Keratinocyte (primary cell): ENCODE data around the gene TPPP3. TPM values are rescaled to one million over a fixed set of nuclear protein-coding genes. Genes with fewer than 3 reads are reported as not detected.
"Not testable (repeated sequence)": the region's sequence is repeated elsewhere in the genome, so short reads cannot be mapped to it uniquely, and the experiment has no call there.

Source experiments
- DNase-seq: peaks from one replicate; pipeline ENCODE4 v3.0.0-alpha.2; 2011; ENCODE audit warnings: low read depth, missing footprints, low spot score
- FAIRE-seq: peaks from 2 replicates; lab custom pipeline; 2011; peaks lifted over from hg19 to GRCh38; lab: Jason Lieb, UNC
- H2AFZ ChIP-seq: 2 replicates; pipeline ENCODE4 v1.6.0; 2012; ENCODE audit warnings: low read length, control low read depth, inconsistent platforms; ENCODE audit not compliant: control insufficient read depth
- H3K27ac ChIP-seq: 2 replicates; pipeline ENCODE4 v1.5.1; 2011; ENCODE audit warnings: low read length; ENCODE audit not compliant: control insufficient read depth, insufficient read depth
- H3K27me3 ChIP-seq: 3 replicates; pipeline ENCODE4 v1.6.0; 2011; ENCODE audit warnings: low read length; ENCODE audit not compliant: control insufficient read depth, insufficient read depth; ENCODE audit errors: extremely low read depth
- H3K36me3 ChIP-seq, 2 experiments: 2 replicates in 1 of 2; 3 replicates in 1 of 2; pipeline ENCODE4 v1.5.1; 2011; ENCODE audit warnings: low read length in 2 of 2, mild to moderate bottlenecking in 1 of 2; ENCODE audit not compliant: control insufficient read depth in 2 of 2, insufficient read depth in 2 of 2; ENCODE audit errors: extremely low read depth in 1 of 2
- H3K4me1 ChIP-seq: 3 replicates; pipeline ENCODE4 v1.5.1; 2011; ENCODE audit warnings: low read length; ENCODE audit not compliant: control insufficient read depth, insufficient read depth; ENCODE audit errors: extremely low read depth
- H3K4me2 ChIP-seq: 3 replicates; pipeline ENCODE4 v1.6.0; 2011; ENCODE audit warnings: low read depth, low read length; ENCODE audit not compliant: control insufficient read depth, insufficient read depth; ENCODE audit errors: extremely low read depth
- H3K4me3 ChIP-seq, 3 experiments: fragments of 200-600 bp in 1 of 3; sonication (generic) in 1 of 3; 2 replicates in 2 of 3; 3 replicates in 1 of 3; pipeline ENCODE4 v1.5.1; 2011 to 2016; ENCODE audit warnings: low read length in 3 of 3, mild to moderate bottlenecking in 3 of 3, control low read depth in 2 of 3, inconsistent platforms in 1 of 3, low read depth in 1 of 3, mixed read lengths in 1 of 3, mixed run types in 1 of 3, moderate library complexity in 1 of 3; ENCODE audit not compliant: control insufficient read depth in 2 of 3, insufficient read depth in 2 of 3; ENCODE audit errors: extremely low read depth in 1 of 3
- H3K79me2 ChIP-seq: 2 replicates; pipeline ENCODE4 v1.6.0; 2012; ENCODE audit warnings: low read length; ENCODE audit not compliant: control insufficient read depth, insufficient read depth
- H3K9ac ChIP-seq: 3 replicates; pipeline ENCODE4 v1.6.0; 2011; ENCODE audit warnings: low read length; ENCODE audit not compliant: control insufficient read depth, insufficient read depth; ENCODE audit errors: extremely low read depth
- H3K9me1 ChIP-seq: 3 replicates; pipeline ENCODE4 v1.6.0; 2011; ENCODE audit warnings: low read length; ENCODE audit not compliant: control insufficient read depth, insufficient read depth; ENCODE audit errors: extremely low read depth
- H3K9me3 ChIP-seq: 2 replicates; pipeline ENCODE4 v1.5.1; 2012; ENCODE audit warnings: low read depth, low read length; ENCODE audit not compliant: control insufficient read depth
- H4K20me1 ChIP-seq: 3 replicates; pipeline ENCODE4 v1.6.0; 2011; ENCODE audit warnings: low read length; ENCODE audit not compliant: control insufficient read depth, insufficient read depth; ENCODE audit errors: extremely low read depth
- EZH2 ChIP-seq: IDR thresholded peaks from one replicate; pipeline ENCODE4 v1.6.1; 2012; ENCODE audit warnings: inconsistent platforms, mild to moderate bottlenecking, low read length, moderate library complexity
- dilution Hi-C: fragments of 300-500 bp; cut with MboI; formaldehyde crosslinking; loops from one replicate; pipeline ENCODE4 v1.7.0; 2020; ENCODE audit warnings: low sequenced_read_pairs; ENCODE audit not compliant: extremely low pct_ligation_motif_present
- polyA plus RNA-seq, 5 experiments: library from polyadenylated mRNA; depleted of rRNA in 3 of 5; stranded (reverse) in 3 of 5; stranded (forward) in 1 of 5; unstranded in 1 of 5; fragments of >200 nt; gene quantifications; 1 replicate in 1 of 5; 2 replicates in 3 of 5; 3 replicates in 1 of 5; pipeline versions ENCODE4 v1.2.1 to v1.2.3, GENCODE V29; 2011 to 2012; ENCODE audit warnings: missing spikeins in 2 of 5, low read depth in 1 of 5, low replicate concordance in 1 of 5
- TF ChIP-seq, protein P1 (sequence below), 3 experiments: IDR thresholded peaks in 1 of 3; conservative IDR thresholded peaks in 1 of 3; optimal IDR thresholded peaks in 1 of 3; 2 replicates in 2 of 3; 3 replicates in 1 of 3; pipeline versions ENCODE3 to v1.5.1; 2011; ENCODE audit warnings: low read length in 3 of 3, mild to moderate bottlenecking in 3 of 3, moderate library complexity in 2 of 3, control low read depth in 1 of 3, inconsistent platforms in 1 of 3; ENCODE audit not compliant: insufficient read depth in 2 of 3; ENCODE audit errors: extremely low read depth in 1 of 3

The TPPP3 gene
- polyA plus RNA-seq, 1 donor (not counting 4 experiments of a cell fraction or from before 2014, with no cell fraction given), result 0.96 TPM

DNA sequence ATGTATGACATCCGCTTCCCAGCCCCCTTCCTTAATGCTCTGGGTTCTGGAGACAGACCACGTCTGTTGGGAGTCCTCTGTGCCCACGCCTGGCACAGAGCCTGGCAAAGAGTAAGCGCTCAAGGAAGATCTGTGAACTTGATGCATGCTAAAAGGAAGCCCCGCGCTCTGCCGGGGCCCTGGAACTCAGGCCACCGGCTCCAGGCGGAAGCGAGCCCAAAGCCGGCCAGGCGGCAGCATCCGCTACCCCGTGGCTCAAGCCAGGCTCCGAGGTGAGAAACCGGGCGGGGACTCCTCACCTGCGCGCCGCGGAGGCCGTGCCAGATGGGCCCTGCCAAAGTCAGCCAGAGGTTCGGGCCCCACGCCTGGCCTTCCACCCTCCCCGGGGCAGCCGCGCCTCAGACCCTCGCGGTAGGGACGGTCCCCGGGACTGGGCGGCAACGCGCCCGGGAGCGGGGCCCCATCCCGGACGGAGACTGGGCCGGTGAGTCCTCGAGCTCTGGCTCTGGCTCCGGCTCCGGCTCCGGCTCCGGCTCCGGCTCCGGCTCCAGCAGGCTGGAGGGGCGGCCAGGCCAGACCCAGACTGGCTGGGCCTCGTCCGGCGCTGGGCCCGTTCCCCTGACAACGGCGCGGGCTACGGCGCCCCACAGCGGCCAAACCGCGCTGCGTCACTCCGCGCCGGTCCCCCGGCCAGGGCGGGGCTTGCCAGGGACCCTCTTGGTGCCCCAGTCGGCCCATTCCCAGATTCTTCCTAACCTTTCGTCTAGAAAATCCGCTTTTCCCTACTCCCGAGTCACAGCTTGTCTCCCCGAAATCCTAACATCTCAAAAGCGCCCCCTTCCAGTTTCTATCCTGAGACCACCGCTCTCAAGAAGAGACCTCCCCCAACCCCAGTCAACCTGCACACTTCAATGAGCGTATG, 22.8 kb upstream of the TPPP3 start, which contains the start of gene ZDHHC1:
Gene ZDHHC1 (minus strand): TSS at position 606 of the 922 bp plus-strand sequence. CDS start 8,702 bp downstream, outside the sequence.
- H3K4me3 ChIP-seq, result peak within 1 kb of the TSS; percentile 70 to 76 (median 72)
- H3K27ac ChIP-seq, result peak within 1 kb of the TSS; percentile 68
- DNase-seq (no peak), FAIRE-seq (no peak)
- H4K20me1 ChIP-seq, result no peaks in the 10 kb centered on the region
- peak within 1 kb of the TSS; percentile 83 for H2AFZ ChIP-seq
- no peak for TF ChIP-seq EZH2
- TF ChIP-seq, protein P1, sequence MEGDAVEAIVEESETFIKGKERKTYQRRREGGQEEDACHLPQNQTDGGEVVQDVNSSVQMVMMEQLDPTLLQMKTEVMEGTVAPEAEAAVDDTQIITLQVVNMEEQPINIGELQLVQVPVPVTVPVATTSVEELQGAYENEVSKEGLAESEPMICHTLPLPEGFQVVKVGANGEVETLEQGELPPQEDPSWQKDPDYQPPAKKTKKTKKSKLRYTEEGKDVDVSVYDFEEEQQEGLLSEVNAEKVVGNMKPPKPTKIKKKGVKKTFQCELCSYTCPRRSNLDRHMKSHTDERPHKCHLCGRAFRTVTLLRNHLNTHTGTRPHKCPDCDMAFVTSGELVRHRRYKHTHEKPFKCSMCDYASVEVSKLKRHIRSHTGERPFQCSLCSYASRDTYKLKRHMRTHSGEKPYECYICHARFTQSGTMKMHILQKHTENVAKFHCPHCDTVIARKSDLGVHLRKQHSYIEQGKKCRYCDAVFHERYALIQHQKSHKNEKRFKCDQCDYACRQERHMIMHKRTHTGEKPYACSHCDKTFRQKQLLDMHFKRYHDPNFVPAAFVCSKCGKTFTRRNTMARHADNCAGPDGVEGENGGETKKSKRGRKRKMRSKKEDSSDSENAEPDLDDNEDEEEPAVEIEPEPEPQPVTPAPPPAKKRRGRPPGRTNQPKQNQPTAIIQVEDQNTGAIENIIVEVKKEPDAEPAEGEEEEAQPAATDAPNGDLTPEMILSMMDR (optimal IDR thresholded peaks at IDR 0.05 in 1 of 3, IDR thresholded peaks at IDR 0.05 in 1 of 3, conservative IDR thresholded peaks at IDR 0.05 in 1 of 3; ENCODE audit: extremely low read depth in 1 of 3, insufficient read depth in 2 of 3, low read length in 3 of 3), result peak; percentile 37 to 91 (median 77)
- H3K79me2 ChIP-seq, result no peaks in the 10 kb centered on the region
- no peaks in the 10 kb centered on the region for H3K27me3 ChIP-seq
- no peaks in the 10 kb centered on the region for H3K36me3 ChIP-seq
- H3K9me3 ChIP-seq, result no peaks in the 10 kb centered on the region
- H3K4me2 ChIP-seq, result peak within 1 kb of the TSS; percentile 90
- peak within 1 kb of the TSS; percentile 83 for H3K9ac ChIP-seq
- dilution Hi-C loops, result no loop called here
- H3K9me1 ChIP-seq, result no peaks in the 10 kb centered on the region
- H3K4me1 ChIP-seq, result peaks cover 6% of the 10 kb centered on the region

DNA sequence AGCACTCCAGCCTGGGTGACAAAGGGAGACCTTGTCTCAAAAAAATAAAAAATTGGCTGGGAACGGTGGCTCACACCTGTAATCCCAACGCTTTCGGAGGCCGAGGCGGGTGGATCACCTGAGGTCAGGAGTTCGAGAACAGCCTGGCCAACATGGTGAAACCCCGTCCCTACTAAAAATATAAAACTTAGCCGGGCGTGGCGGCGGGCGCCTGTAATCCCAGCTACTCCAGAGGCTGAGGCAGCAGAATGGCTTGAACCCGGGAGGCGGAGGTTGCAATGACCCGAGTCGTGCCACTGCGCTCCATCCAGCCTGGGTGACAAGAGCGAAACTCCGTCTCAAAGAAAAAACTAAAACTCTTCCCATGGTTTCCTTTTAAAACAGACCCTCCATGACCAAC, 22.1 kb upstream of the TPPP3 start:
- H4K20me1 ChIP-seq, H2AFZ ChIP-seq, FAIRE-seq, dilution Hi-C loops, H3K27me3 ChIP-seq, H3K36me3 ChIP-seq, H3K9me3 ChIP-seq, H3K79me2 ChIP-seq, H3K9me1 ChIP-seq, DNase-seq, H3K4me1 ChIP-seq: not testable (repeated sequence)
- Histone ChIP-seq H3K9ac (peak overlapping the region; percentile 83), H3K4me3 (peak overlapping the region; percentile 70 to 76 (median 72)), H3K4me2 (peak overlapping the region; percentile 90), H3K27ac (peak overlapping the region; percentile 68)
